ENCODE measurements around the gene COLEC12.

- TF ChIP-seq, protein P1, sequence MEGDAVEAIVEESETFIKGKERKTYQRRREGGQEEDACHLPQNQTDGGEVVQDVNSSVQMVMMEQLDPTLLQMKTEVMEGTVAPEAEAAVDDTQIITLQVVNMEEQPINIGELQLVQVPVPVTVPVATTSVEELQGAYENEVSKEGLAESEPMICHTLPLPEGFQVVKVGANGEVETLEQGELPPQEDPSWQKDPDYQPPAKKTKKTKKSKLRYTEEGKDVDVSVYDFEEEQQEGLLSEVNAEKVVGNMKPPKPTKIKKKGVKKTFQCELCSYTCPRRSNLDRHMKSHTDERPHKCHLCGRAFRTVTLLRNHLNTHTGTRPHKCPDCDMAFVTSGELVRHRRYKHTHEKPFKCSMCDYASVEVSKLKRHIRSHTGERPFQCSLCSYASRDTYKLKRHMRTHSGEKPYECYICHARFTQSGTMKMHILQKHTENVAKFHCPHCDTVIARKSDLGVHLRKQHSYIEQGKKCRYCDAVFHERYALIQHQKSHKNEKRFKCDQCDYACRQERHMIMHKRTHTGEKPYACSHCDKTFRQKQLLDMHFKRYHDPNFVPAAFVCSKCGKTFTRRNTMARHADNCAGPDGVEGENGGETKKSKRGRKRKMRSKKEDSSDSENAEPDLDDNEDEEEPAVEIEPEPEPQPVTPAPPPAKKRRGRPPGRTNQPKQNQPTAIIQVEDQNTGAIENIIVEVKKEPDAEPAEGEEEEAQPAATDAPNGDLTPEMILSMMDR (conservative IDR thresholded peaks at IDR 0.05), result no peak
- TF ChIP-seq ZFX (IDR thresholded peaks at IDR 0.05), result no peak
These were observed 190.5 kb downstream of the COLEC12 start for GRCh38 chr18:310042-310441.
